ENCODE results near the gene CNTN5. TPM values are rescaled to one million over a fixed set of nuclear protein-coding genes. Genes with fewer than 3 reads are reported as not detected.

Gene CNTN5
- total RNA-seq, 3 donors from 2014 or later = 0.35 TPM; not detected in 2

DNA sequence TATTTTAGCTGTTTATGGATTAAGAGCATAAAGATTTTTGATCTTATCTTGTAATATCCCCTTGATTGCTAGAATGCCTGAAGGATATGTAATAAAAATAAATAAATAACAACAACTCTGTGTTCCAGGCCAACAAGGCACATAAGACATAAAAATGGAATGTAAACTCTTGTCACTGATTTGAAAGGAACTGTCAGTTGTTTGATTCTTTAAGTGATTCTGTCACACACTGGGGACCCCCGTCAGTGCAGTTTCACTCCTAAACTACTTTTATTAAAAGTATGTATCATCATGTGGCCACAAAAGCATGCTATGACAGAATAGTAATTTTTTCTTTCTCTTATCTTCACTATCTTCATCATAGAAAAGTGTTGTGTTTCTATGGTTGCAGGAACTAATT lies 572.4 kb downstream of the CNTN5 start:
- ATAC-seq (no peak), DNase-seq (no peak)
- no peaks in the 10 kb centered on the region for H3K4me1 ChIP-seq (ENCODE audit: low read depth)
- no peaks in the 10 kb centered on the region for H3K36me3 ChIP-seq (ENCODE audit: low read depth)
- no peaks in the 10 kb centered on the region for H3K9me3 ChIP-seq
- TF ChIP-seq CTCF (IDR thresholded peaks at IDR 0.05) = no peak
- no peak overlapping the region for H3K4me3 ChIP-seq
- intact Hi-C loops (cut with DNase I, micrococcal nuclease) = no loop called here

- DNase-seq = no peak
- H3K4me3 ChIP-seq = no peak overlapping the region
- no peaks in the 10 kb centered on the region for H3K9me3 ChIP-seq
- TF ChIP-seq CTCF (IDR thresholded peaks at IDR 0.05) = no peak
- no peaks in the 10 kb centered on the region for H3K4me1 ChIP-seq (ENCODE audit: low read depth)
- no peak for ATAC-seq
- intact Hi-C loops (cut with DNase I, micrococcal nuclease) = no loop called here
- H3K36me3 ChIP-seq (ENCODE audit: low read depth) = no peaks in the 10 kb centered on the region
Observed at GRCh38 chr11:99601179-99601578, 580.4 kb downstream of the CNTN5 start.

DNA sequence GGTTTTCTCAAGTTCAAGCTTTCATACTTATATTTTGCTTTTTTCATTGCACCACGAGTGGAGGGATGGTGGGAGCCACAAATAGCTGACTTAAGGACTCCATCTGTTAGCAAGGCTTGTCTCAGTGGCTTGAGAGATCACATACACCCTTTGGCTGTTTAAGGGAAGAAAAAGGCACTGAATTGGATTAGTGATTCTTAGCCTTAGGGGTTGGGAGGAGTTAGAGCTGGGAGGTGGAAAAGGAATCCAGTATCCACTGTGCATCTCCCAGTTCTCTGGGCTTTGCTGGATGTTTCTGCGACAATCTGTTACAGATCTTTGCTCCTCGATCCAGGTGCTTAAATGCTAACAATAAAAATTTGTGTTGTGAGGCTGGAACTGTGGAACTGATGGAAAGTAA lies 593.6 kb downstream of the CNTN5 start:
- intact Hi-C loops (cut with DNase I, micrococcal nuclease) = no loop called here
- Histone ChIP-seq H3K4me1 (ENCODE audit: low read depth) (no peaks in the 10 kb centered on the region), H3K9me3 (no peaks in the 10 kb centered on the region), H3K36me3 (ENCODE audit: low read depth) (no peaks in the 10 kb centered on the region), H3K4me3 (no peak overlapping the region)
- TF ChIP-seq CTCF (IDR thresholded peaks at IDR 0.05) = no peak
- ATAC-seq = no peak
- no peak for DNase-seq

DNA sequence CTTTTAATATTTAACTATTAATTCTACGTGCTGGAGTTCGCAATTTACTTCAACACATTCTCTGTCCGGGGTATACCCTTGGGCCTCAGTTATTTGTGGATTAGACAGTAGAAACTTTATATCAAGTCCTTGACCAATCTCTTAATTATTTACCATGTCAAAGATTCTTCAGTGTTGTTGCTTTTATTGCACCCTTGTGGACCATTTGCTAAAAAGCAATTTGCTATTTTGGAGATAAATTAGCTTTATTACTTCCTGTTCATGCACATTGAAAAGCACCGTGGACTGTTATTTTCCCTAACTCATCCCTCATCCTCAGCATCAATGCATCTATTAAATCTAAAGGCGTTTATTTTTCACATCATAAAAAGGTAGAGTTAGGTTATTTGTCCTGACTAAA lies 609.9 kb downstream of the CNTN5 start:
- intact Hi-C loops (cut with DNase I, micrococcal nuclease) = no loop called here

GRCh38 chr11:99631618-99632017 lies 610.9 kb downstream of the CNTN5 start:
- H3K36me3 ChIP-seq (ENCODE audit: low read depth) = no peaks in the 10 kb centered on the region
- ATAC-seq = no peak
- DNase-seq = no peak
- H3K9me3 ChIP-seq = no peaks in the 10 kb centered on the region
- no peak for TF ChIP-seq CTCF (IDR thresholded peaks at IDR 0.05)
- intact Hi-C loops (cut with DNase I, micrococcal nuclease) = no loop called here
- no peaks in the 10 kb centered on the region for H3K4me1 ChIP-seq (ENCODE audit: low read depth)
- H3K4me3 ChIP-seq = no peak overlapping the region

More for the DNA sequence above, 609.9 kb downstream of the CNTN5 start:
- ATAC-seq (no peak), DNase-seq (no peak)
- H3K4me3 ChIP-seq = no peak overlapping the region
- H3K4me1 ChIP-seq (ENCODE audit: low read depth) = no peaks in the 10 kb centered on the region
- no peaks in the 10 kb centered on the region for H3K9me3 ChIP-seq
- no peaks in the 10 kb centered on the region for H3K36me3 ChIP-seq (ENCODE audit: low read depth)
- no peak for TF ChIP-seq CTCF (IDR thresholded peaks at IDR 0.05)

GRCh38 chr11:99632969-99633368 lies 612.2 kb downstream of the CNTN5 start:
- no peak for TF ChIP-seq CTCF (IDR thresholded peaks at IDR 0.05)
- no peak for ATAC-seq
- H3K9me3 ChIP-seq = no peaks in the 10 kb centered on the region
- no peaks in the 10 kb centered on the region for H3K36me3 ChIP-seq (ENCODE audit: low read depth)
- H3K4me3 ChIP-seq = no peak overlapping the region
- no peaks in the 10 kb centered on the region for H3K4me1 ChIP-seq (ENCODE audit: low read depth)
- no peak for DNase-seq
- intact Hi-C loops (cut with DNase I, micrococcal nuclease) = no loop called here

Measured in mucosa of descending colon (tissue), 3 donors.